Measurements from ENCODE around the gene PPP1CC.
"Not testable (repeated sequence)": the region's sequence is repeated elsewhere in the genome, so short reads cannot be mapped to it uniquely, and the experiment has no call there.

The PPP1CC gene

GRCh38 chr12:110726028-110726427, 16.7 kb downstream of the PPP1CC start:
- H3K9me3 ChIP-seq (ENCODE audit: control insufficient read depth, low read length): no peaks in the 10 kb centered on the region
- no peaks in the 10 kb centered on the region for H3K4me1 ChIP-seq (ENCODE audit: control insufficient read depth, insufficient read depth, low read length, poor library complexity, severe bottlenecking)
- WGBS, 2 experiments (ENCODE audit: insufficient coverage in 2 of 2): 93 to 100% methylated on average over 1 to 3 of the region's 4 CpGs
- H3K36me3 ChIP-seq (ENCODE audit: control insufficient read depth, insufficient read depth, low read length): peaks cover 92% of the 10 kb centered on the region
- no peak overlapping the region for H3K4me3 ChIP-seq (ENCODE audit: extremely low read depth, insufficient read depth, low read length, poor library complexity, severe bottlenecking)
- no peak overlapping the region for H3K27ac ChIP-seq (ENCODE audit: low read depth, low read length, severe bottlenecking)

GRCh38 chr12:110725267-110725666, 17.4 kb downstream of the PPP1CC start:
- Histone ChIP-seq H3K9me3 (ENCODE audit: control insufficient read depth, low read length) (no peaks in the 10 kb centered on the region), H3K4me3 (ENCODE audit: extremely low read depth, insufficient read depth, low read length, poor library complexity, severe bottlenecking) (no peak overlapping the region), H3K4me1 (ENCODE audit: control insufficient read depth, insufficient read depth, low read length, poor library complexity, severe bottlenecking) (no peaks in the 10 kb centered on the region), H3K27ac (ENCODE audit: low read depth, low read length, severe bottlenecking) (no peak overlapping the region), H3K36me3 (ENCODE audit: control insufficient read depth, insufficient read depth, low read length) (peaks cover 92% of the 10 kb centered on the region)
- 91 to 100% methylated on average over 1 to 4 of the region's 4 CpGs for WGBS, 2 experiments (ENCODE audit: insufficient coverage in 2 of 2)

GRCh38 chr12:110722892-110723291, 19.8 kb downstream of the PPP1CC start:
- H3K9me3 ChIP-seq (ENCODE audit: control insufficient read depth, low read length); H3K4me1 ChIP-seq (ENCODE audit: control insufficient read depth, insufficient read depth, low read length, poor library complexity, severe bottlenecking): not testable (repeated sequence)

GRCh38 chr12:110721570-110721969, 21.1 kb downstream of the PPP1CC start:
- Histone ChIP-seq H3K4me1 (ENCODE audit: control insufficient read depth, insufficient read depth, low read length, poor library complexity, severe bottlenecking) (no peaks in the 10 kb centered on the region), H3K36me3 (ENCODE audit: control insufficient read depth, insufficient read depth, low read length) (peaks cover 91% of the 10 kb centered on the region), H3K9me3 (ENCODE audit: control insufficient read depth, low read length) (no peaks in the 10 kb centered on the region)

More at GRCh38 chr12:110722892-110723291, 19.8 kb downstream of the PPP1CC start:
- H3K36me3 ChIP-seq (ENCODE audit: control insufficient read depth, insufficient read depth, low read length): peaks cover 93% of the 10 kb centered on the region
- WGBS, 2 experiments (ENCODE audit: insufficient coverage in 2 of 2): no CpG with 5 or more reads among the region's 3 CpGs
- H3K27ac ChIP-seq (ENCODE audit: low read depth, low read length, severe bottlenecking); H3K4me3 ChIP-seq (ENCODE audit: extremely low read depth, insufficient read depth, low read length, poor library complexity, severe bottlenecking): not testable (repeated sequence)

GRCh38 chr12:110720516-110720915, 22.2 kb downstream of the PPP1CC start:
- Histone ChIP-seq H3K4me1 (ENCODE audit: control insufficient read depth, insufficient read depth, low read length, poor library complexity, severe bottlenecking) (no peaks in the 10 kb centered on the region), H3K27ac (ENCODE audit: low read depth, low read length, severe bottlenecking) (no peak overlapping the region), H3K9me3 (ENCODE audit: control insufficient read depth, low read length) (no peaks in the 10 kb centered on the region), H3K4me3 (ENCODE audit: extremely low read depth, insufficient read depth, low read length, poor library complexity, severe bottlenecking) (no peak overlapping the region), H3K36me3 (ENCODE audit: control insufficient read depth, insufficient read depth, low read length) (peaks cover 82% of the 10 kb centered on the region)

More at GRCh38 chr12:110721570-110721969, 21.1 kb downstream of the PPP1CC start:
- Histone ChIP-seq H3K27ac (ENCODE audit: low read depth, low read length, severe bottlenecking) (no peak overlapping the region), H3K4me3 (ENCODE audit: extremely low read depth, insufficient read depth, low read length, poor library complexity, severe bottlenecking) (no peak overlapping the region)

- no peaks in the 10 kb centered on the region for H3K9me3 ChIP-seq (ENCODE audit: control insufficient read depth, low read length)
- WGBS, 2 experiments (ENCODE audit: insufficient coverage in 2 of 2): 92 to 98% methylated on average over 5 to 6 of the region's 7 CpGs
- peaks cover 61% of the 10 kb centered on the region for H3K36me3 ChIP-seq (ENCODE audit: control insufficient read depth, insufficient read depth, low read length)
- H3K27ac ChIP-seq (ENCODE audit: low read depth, low read length, severe bottlenecking): no peak overlapping the region
- no peaks in the 10 kb centered on the region for H3K4me1 ChIP-seq (ENCODE audit: control insufficient read depth, insufficient read depth, low read length, poor library complexity, severe bottlenecking)
- no peak overlapping the region for H3K4me3 ChIP-seq (ENCODE audit: extremely low read depth, insufficient read depth, low read length, poor library complexity, severe bottlenecking)
These were observed 24.3 kb downstream of the PPP1CC start for GRCh38 chr12:110718222-110718908.

GRCh38 chr12:110717037-110717436, 25.7 kb downstream of the PPP1CC start:
- Histone ChIP-seq H3K27ac (ENCODE audit: low read depth, low read length, severe bottlenecking) (no peak overlapping the region), H3K4me3 (ENCODE audit: extremely low read depth, insufficient read depth, low read length, poor library complexity, severe bottlenecking) (no peak overlapping the region), H3K36me3 (ENCODE audit: control insufficient read depth, insufficient read depth, low read length) (peaks cover 53% of the 10 kb centered on the region), H3K9me3 (ENCODE audit: control insufficient read depth, low read length) (no peaks in the 10 kb centered on the region), H3K4me1 (ENCODE audit: control insufficient read depth, insufficient read depth, low read length, poor library complexity, severe bottlenecking) (no peaks in the 10 kb centered on the region)
- 93 to 100% methylated on average over 2 to 3 of the region's 3 CpGs for WGBS, 2 experiments (ENCODE audit: insufficient coverage in 2 of 2)

GRCh38 chr12:110708917-110709316, 33.8 kb downstream of the PPP1CC start:
- Histone ChIP-seq H3K27ac (ENCODE audit: low read depth, low read length, severe bottlenecking) (no peak overlapping the region), H3K4me3 (ENCODE audit: extremely low read depth, insufficient read depth, low read length, poor library complexity, severe bottlenecking) (no peak overlapping the region), H3K4me1 (ENCODE audit: control insufficient read depth, insufficient read depth, low read length, poor library complexity, severe bottlenecking) (no peaks in the 10 kb centered on the region), H3K9me3 (ENCODE audit: control insufficient read depth, low read length) (no peaks in the 10 kb centered on the region), H3K36me3 (ENCODE audit: control insufficient read depth, insufficient read depth, low read length) (peaks cover 4% of the 10 kb centered on the region)
- 94 to 96% methylated on average over 3 of the region's 4 CpGs for WGBS, 2 experiments (ENCODE audit: insufficient coverage in 2 of 2)

GRCh38 chr12:110705309-110705708, 37.4 kb downstream of the PPP1CC start:
- no peaks in the 10 kb centered on the region for H3K9me3 ChIP-seq (ENCODE audit: control insufficient read depth, low read length)
- 75 to 100% methylated on average over 1 of the region's 3 CpGs for WGBS, 2 experiments (ENCODE audit: insufficient coverage in 2 of 2)
- H3K4me3 ChIP-seq (ENCODE audit: extremely low read depth, insufficient read depth, low read length, poor library complexity, severe bottlenecking): no peak overlapping the region
- H3K27ac ChIP-seq (ENCODE audit: low read depth, low read length, severe bottlenecking): no peak overlapping the region
- no peaks in the 10 kb centered on the region for H3K4me1 ChIP-seq (ENCODE audit: control insufficient read depth, insufficient read depth, low read length, poor library complexity, severe bottlenecking)
- no peaks in the 10 kb centered on the region for H3K36me3 ChIP-seq (ENCODE audit: control insufficient read depth, insufficient read depth, low read length)

GRCh38 chr12:110704750-110705149, 37.9 kb downstream of the PPP1CC start:
- WGBS, 2 experiments (ENCODE audit: insufficient coverage in 2 of 2): 29 to 31% methylated on average over 2 of the region's 5 CpGs
- H3K4me1 ChIP-seq (ENCODE audit: control insufficient read depth, insufficient read depth, low read length, poor library complexity, severe bottlenecking): no peaks in the 10 kb centered on the region
- H3K4me3 ChIP-seq (ENCODE audit: extremely low read depth, insufficient read depth, low read length, poor library complexity, severe bottlenecking): no peak overlapping the region
- H3K27ac ChIP-seq (ENCODE audit: low read depth, low read length, severe bottlenecking): no peak overlapping the region
- no peaks in the 10 kb centered on the region for H3K36me3 ChIP-seq (ENCODE audit: control insufficient read depth, insufficient read depth, low read length)
- H3K9me3 ChIP-seq (ENCODE audit: control insufficient read depth, low read length): no peaks in the 10 kb centered on the region

GRCh38 chr12:110704231-110704630, 38.5 kb downstream of the PPP1CC start:
- 93 to 94% methylated on average over 3 to 5 of the region's 5 CpGs for WGBS, 2 experiments (ENCODE audit: insufficient coverage in 2 of 2)
- no peaks in the 10 kb centered on the region for H3K36me3 ChIP-seq (ENCODE audit: control insufficient read depth, insufficient read depth, low read length)
- no peak overlapping the region for H3K27ac ChIP-seq (ENCODE audit: low read depth, low read length, severe bottlenecking)
- no peaks in the 10 kb centered on the region for H3K4me1 ChIP-seq (ENCODE audit: control insufficient read depth, insufficient read depth, low read length, poor library complexity, severe bottlenecking)
- H3K9me3 ChIP-seq (ENCODE audit: control insufficient read depth, low read length): no peaks in the 10 kb centered on the region
- H3K4me3 ChIP-seq (ENCODE audit: extremely low read depth, insufficient read depth, low read length, poor library complexity, severe bottlenecking): no peak overlapping the region
